HG03354 (cell line): ENCODE measurements around the gene VAV3.
"Not testable (repeated sequence)": the region's sequence is repeated elsewhere in the genome, so short reads cannot be mapped to it uniquely, and the experiment has no call there.

ENCODE experiments used
- ATAC-seq: cut with Tn5 transposase; IDR thresholded peaks from one replicate; pipeline ENCODE4 v1.9.1; 2021; ENCODE audit warnings: mild to moderate bottlenecking; ENCODE audit not compliant: unreplicated experiment, poor library complexity, severe bottlenecking

The VAV3 gene

GRCh38 chr1:107776900-107777663 is 187.9 kb downstream of the VAV3 start:
- ATAC-seq: peak; percentile 92

DNA sequence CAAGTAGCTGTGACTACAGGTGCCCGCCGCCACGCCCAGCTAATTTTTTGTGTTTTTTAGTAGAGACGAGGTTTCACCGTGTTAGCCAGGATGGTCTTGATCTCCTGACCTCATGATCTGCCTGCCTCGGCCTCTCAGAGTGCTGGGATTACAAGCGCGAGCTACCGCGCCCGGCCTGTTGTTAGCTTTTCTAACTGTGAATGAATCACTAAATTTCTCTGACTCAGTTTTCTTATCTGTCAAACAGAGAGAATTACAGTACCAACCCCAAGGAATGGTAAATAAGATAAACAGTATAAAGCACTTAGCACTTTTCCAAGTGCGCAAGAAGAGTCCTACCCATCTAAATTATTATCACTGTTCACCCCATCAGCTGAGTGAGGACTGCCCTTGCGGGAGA is 193.6 kb downstream of the VAV3 start:
- no peak for ATAC-seq

DNA sequence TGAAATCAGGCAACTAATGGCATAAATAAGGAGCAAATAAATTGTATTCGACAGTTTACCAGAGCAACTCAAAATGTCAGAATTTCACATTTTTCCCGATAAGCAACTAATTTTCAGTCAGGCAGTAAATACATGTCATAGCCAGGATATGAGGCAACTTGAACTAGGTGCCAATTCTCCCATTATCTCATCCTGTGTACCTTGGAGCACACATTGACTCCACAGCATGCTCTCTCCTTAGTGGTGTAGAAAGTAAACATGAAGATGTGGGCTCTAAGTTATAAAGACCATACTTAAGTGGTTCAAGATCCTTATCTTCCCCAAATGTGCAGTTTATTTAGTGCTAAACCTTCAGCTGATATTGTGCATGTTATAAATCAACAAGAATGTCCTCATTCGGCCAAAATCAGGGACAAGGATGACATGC is 197.8 kb downstream of the VAV3 start:
- no peak for ATAC-seq

DNA sequence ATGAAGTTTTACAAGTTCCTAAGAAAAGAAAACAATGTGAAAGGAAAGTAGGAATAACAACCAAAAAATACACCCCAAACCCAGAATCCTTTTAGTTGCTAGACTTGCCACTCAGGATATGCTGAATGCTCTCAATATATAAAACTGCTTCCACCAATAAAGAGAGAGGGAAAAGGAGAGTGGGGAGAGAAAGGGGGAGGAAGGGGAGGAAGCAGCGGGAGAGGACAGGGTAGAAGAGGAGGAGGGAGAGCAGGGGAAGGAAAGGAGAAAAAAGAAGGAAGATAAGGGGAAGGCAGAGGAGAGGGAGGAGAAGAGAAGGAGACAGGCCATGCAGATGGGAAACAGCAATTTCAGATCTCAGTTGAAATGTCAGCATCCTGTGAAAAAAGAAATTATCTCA is 198.4 kb downstream of the VAV3 start:
- ATAC-seq: no peak

DNA sequence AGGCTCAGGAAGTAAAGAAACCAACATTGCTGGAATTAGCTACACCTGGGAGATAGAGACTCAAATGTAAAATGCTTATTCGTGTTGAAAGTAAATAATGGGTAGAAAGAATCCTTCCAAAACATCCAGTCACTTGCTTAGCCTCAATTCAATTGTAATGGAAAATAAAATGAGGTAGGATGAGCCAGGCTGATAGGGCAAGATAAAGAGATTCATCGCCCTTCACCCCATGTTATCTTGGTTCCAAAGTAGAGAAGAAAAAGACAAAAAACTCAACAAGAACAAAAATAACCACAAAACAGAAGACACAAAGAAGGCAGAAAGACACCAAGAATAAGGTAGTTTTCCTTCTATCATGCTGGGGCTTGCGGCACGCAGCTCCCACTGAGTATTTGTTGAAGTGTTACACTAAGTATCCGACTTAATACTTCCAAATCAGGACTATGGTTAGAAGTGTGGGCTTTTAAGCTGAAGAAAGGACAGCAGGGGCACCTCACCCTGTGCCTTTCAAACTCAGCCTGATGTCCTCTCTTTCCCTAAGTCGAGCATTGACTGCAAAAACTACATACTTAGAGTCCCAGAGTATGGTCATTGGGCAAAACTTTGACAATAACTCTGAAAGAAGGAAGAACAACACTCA is 202.1 kb downstream of the VAV3 start:
- no peak for ATAC-seq

DNA sequence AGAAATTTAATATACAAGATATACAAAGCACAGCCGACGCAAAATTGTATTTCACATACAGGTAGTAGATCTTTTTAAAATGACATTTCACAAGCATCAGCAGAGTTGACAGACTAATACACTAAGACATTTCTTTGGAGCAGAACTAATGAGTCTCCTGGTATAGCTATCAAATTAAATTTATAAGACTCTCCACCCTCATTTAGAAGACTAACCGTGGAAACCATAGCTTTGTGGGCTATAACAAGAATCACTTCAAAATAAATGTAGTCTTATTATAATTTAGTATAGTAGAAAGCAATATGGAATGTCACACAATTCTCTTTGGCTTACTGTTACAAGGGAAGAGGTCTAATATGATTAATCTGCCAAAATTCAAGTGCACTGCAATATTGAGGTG is 204.9 kb downstream of the VAV3 start:
- no peak for ATAC-seq

DNA sequence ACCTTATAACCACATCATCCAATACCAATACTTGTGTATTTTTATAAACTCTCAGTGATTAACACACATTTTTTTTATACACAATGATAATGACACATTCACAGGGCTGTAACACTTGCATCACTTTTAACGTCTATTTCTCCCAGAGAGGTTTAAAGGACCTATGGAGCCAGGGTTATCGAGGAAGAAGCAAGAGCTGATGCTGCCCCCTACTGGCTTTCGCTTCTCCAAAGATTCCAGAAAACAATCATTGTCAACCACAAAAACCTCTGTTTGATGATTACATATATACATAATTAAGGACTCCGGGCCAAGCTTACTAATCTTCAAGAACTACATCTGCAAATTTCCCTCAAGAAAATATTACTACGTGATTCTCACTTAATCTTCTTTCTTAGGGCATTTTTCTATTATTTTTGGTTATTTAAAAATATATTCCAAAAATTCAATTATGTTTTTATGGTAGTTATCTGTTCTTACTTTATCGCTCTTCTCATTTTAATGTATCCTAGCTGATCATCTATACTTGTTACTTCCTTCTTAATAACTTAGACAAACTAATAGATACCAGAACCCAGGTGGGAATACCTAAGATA is 214.5 kb downstream of the VAV3 start:
- no peak for ATAC-seq

GRCh38 chr1:107748531-107748930 is 216.4 kb downstream of the VAV3 start:
- ATAC-seq: no peak

DNA sequence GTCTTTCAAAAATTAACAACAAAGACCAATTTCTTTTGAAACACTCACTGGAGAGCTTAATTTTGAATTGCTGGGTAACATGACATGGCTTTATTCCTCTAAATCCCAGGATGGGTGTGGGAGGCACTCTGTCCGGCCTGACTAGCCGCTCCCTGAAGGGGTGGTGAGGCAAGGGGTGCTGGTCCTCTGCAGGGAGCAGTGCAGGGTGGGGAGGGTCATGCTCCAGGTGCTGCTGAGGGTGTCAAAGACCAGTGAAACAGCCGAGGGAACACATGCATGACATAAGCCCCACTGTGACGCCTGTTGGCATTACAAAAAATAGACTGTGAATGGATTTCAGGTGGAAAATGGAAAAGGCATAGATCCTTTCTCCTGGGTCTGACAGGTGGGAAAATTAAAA is 223.7 kb downstream of the VAV3 start:
- ATAC-seq: no peak

DNA sequence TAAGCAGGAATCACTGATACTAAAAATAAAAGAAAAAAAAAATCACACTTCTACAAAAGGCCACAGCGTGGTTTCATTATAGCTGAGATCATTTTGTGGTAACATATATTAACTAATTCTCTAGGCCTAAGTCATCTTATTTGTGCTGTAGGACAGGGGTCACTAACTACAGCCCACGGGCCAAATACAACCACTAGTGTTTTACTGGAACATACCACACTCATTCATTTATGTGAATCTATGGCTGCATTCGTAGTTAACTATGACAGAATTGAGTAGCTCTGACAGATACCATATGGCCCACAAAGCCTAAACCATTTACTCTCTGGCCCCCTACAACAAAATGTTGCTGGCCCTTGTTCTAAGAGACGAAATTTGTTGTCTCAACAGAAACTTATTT is 224.4 kb downstream of the VAV3 start:
- no peak for ATAC-seq

- peak; percentile 15 for ATAC-seq
These were observed 225.3 kb downstream of the VAV3 start for GRCh38 chr1:107739651-107740050.

DNA sequence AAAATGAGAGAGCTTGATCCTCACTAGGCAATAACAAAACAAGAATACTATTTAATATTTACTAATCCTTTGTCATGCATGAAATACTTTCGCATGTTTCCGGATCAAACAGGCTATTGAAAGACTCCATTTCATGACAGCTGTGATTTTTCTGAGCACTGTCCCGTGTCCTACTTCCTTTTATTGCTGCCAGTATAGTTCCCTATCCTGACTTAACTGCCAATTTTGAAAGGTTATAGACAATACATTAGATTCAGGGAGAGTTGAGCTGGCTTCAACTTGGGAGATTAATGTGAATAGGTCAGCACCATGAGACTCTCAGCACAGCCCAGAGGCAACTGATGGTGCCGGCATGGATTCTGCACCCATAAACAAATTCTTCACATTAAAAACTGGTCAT is 225.8 kb downstream of the VAV3 start:
- ATAC-seq: peak; percentile 69

DNA sequence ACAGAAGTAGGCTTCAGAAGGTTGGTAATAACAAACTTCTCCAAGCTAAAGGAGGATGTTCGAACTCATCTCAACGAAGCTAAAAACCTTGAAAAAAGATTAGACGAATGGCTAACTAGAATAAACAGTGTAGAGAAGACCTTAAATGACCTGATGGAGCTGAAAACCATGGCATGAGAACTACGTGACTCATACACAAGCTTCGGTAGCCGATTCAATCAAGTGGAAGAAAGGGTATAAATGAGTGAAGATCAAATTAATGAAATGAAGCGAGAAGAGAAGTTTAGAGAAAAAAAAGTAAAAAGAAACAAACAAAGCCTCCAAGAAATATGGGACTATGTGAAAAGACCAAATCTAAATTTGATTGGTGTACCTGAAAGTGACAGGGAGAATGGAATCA is 231.6 kb downstream of the VAV3 start:
- ATAC-seq: not testable (repeated sequence)

GRCh38 chr1:107727866-107728265 is 237.1 kb downstream of the VAV3 start:
- ATAC-seq: no peak

- ATAC-seq: no peak
These were observed 238.1 kb downstream of the VAV3 start for GRCh38 chr1:107726860-107727259.

DNA sequence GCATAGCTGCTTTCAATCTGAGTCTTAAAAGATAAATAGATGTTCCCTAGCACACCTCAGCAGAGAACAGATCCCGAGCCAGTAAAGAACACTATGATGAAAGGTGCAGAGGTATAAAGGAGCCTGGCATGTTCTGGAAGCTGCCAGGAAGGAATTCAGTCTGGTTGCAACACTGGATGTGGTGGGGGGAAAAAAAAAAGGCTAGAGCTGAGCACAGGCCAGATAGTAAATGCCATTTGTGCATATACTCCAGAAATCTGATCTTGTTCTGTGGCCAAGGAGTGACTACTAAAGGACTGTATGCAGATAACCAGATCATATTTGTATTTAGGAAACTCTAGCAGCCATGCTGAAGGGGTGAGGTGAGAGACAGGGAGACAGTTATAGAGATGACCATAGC is 240.3 kb downstream of the VAV3 start:
- no peak for ATAC-seq

DNA sequence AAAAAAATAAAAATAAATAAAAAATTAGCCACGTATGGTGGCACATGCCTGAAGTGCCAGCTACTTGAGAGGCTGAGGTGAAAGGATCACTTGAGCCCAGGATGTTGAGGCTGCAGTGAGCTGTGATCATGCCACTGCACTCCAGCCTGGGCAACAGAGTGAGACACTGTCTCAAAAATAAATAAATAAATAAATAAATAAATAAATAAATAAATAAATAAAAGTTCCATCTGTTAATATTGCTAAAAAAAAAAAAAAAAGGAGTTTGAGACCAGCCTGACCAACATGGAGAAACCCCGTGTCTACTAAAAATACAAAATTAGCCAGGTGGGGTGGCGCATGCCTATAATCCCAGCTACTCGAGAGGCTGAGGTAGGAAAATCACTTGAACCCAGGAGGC is 244.8 kb downstream of the VAV3 start:
- ATAC-seq: not testable (repeated sequence)

GRCh38 chr1:107710005-107710404 is 255.0 kb downstream of the VAV3 start:
- ATAC-seq: no peak

DNA sequence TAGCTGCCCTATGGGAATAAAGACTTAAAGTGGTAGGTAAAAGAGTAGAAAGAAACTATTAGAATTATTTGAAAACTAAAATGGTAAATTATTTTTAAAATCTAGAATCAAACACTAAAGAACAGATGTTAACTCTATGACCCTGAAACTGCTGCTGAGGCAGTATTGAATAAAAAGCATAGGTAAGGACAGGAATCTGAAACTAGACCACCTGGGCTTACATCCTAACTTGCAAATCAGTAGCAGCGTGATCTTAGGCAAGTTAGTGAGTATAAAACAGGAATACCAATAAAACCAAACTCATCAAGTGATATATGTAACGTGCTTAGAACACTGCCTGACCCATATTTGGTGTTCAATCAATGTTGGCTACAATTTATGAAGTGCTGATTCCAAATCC is 257.9 kb downstream of the VAV3 start:
- no peak for ATAC-seq

GRCh38 chr1:107706182-107706581 is 258.8 kb downstream of the VAV3 start:
- no peak for ATAC-seq

DNA sequence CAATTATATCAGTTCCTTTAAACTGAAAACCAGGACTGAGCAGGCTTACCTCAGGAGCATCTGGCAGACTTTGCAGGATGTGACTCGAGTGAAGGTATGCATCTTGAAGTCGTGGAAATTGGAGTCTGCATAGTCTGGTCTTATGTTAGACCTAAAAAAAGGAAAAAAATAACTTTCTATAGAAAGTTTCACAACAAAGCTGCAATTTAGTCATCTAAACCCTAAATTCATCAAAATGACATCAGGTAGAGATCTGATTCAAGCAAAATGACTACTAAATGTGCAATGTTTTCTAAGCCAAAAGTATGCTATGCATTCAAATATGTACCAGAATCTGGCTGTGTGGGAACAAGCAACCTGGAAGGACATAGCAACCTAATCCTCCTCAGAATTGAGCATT is 260.1 kb downstream of the VAV3 start:
- no peak for ATAC-seq
